Activated naive CD8-positive, alpha-beta T cell treated with anti-CD3 and anti-CD28 coated beads, Interleukin-2, amount 50 U/mL, for 24 hours (primary cell): ENCODE measurements around the gene SYPL2.

Experiments used
- ATAC-seq: fragments of 150-1000 bp; cut with Tn5 transposase; one replicate; pipeline ENCODE4 v1.10.0; 2021
- DNase-seq: peaks from one replicate; pipeline ENCODE4 v3.0.0; 2021
- H3K27ac Mint-ChIP-seq: one replicate; pipeline ENCODE4 v1.8.0; 2021; ENCODE audit warnings: mild to moderate bottlenecking, mixed read lengths
- H3K27me3 Mint-ChIP-seq: one replicate; pipeline ENCODE4 v1.8.0; 2021; ENCODE audit warnings: mixed read lengths
- H3K36me3 Mint-ChIP-seq: one replicate; pipeline ENCODE4 v1.8.0; 2021; ENCODE audit warnings: low read depth, mixed read lengths
- H3K4me1 Mint-ChIP-seq: one replicate; pipeline ENCODE4 v1.8.0; 2021; ENCODE audit warnings: mixed read lengths
- H3K4me3 Mint-ChIP-seq: one replicate; pipeline ENCODE4 v1.8.0; 2021; ENCODE audit warnings: mild to moderate bottlenecking, moderate library complexity, mixed read lengths
- H3K9me3 Mint-ChIP-seq: one replicate; pipeline ENCODE4 v1.8.0; 2021; ENCODE audit warnings: mixed read lengths

Gene SYPL2

DNA sequence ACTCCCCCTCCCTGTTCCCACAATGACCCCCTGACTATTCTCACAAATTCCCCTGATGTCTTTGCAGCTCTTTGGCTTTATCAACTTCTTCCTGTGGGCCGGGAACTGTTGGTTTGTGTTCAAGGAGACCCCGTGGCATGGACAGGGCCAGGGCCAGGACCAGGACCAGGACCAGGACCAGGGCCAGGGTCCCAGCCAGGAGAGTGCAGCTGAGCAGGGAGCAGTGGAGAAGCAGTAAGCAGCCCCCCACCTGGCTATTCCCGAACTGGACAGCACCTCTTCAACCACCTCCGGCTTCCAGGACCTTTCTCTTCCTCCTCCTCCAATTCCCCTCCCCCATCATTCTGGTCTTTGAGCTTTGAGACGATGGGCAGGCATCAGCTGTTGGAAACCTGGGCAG lies 13.0 kb downstream of the SYPL2 start:
- ATAC-seq (no peak), DNase-seq (no peak)
- no peaks in the 10 kb centered on the region for H3K9me3 Mint-ChIP-seq
- no peak overlapping the region for H3K4me3 Mint-ChIP-seq
- H3K36me3 Mint-ChIP-seq, result no peaks in the 10 kb centered on the region
- peaks cover 25% of the 10 kb centered on the region for H3K27me3 Mint-ChIP-seq
- H3K27ac Mint-ChIP-seq, result no peak overlapping the region
- H3K4me1 Mint-ChIP-seq, result peaks cover 16% of the 10 kb centered on the region

DNA sequence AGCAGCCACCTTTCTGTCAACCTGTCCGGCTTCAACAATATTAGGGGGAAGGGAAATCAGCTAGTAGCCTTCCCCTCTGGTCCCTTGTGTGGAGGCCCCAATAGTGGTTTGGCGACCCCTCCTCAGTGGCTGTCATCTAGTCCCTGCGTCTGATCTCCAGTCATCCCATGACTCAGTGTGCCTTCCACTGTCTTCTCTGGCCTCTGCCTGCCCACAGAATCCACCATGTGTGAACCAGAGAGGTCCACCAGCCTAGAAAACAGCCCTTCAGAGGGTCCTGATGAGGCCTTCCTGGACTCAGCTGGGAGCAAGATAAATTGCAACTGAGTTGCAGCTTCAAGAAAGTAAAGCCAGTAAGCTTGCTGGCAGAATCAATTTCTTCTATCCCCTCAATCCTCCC lies 13.6 kb downstream of the SYPL2 start:
- Mint-ChIP-seq H3K4me3 (no peak overlapping the region), H3K9me3 (no peaks in the 10 kb centered on the region), H3K27me3 (peaks cover 25% of the 10 kb centered on the region), H3K27ac (no peak overlapping the region), H3K4me1 (peaks cover 18% of the 10 kb centered on the region), H3K36me3 (no peaks in the 10 kb centered on the region)
- ATAC-seq (no peak), DNase-seq (no peak)

DNA sequence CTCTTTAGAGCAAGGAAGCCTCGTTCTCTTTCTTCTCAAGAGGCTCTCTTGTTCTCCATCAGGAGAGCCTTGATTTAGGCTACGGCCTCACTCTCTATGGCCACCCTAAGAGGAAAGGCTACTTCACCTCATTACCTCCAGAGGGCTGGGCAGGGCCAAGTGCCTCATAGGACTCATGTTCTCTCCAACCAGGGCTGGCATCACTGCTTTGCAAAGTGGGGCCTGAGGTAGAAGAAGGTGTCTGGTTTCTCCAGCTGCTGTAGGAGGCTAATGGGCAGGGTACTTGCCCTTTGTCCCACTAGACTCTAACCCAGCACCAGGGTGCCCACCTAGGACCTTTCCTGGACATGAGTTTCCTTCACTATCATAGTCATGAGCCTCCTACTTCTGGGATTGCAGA lies 15.3 kb downstream of the SYPL2 start:
- peaks cover 29% of the 10 kb centered on the region for H3K4me1 Mint-ChIP-seq
- ATAC-seq (no peak), DNase-seq (no peak)
- H3K9me3 Mint-ChIP-seq, result no peaks in the 10 kb centered on the region
- H3K36me3 Mint-ChIP-seq, result peaks cover 4% of the 10 kb centered on the region
- H3K27ac Mint-ChIP-seq, result no peak overlapping the region
- H3K4me3 Mint-ChIP-seq, result no peak overlapping the region
- H3K27me3 Mint-ChIP-seq, result peaks cover 18% of the 10 kb centered on the region

GRCh38 chr1:109482242-109482641 lies 15.9 kb downstream of the SYPL2 start:
- peak overlapping the region; percentile 39 for H3K27ac Mint-ChIP-seq
- peak overlapping the region; percentile 97 for H3K4me3 Mint-ChIP-seq
- peaks cover 30% of the 10 kb centered on the region for H3K4me1 Mint-ChIP-seq
- peaks cover 15% of the 10 kb centered on the region for H3K27me3 Mint-ChIP-seq
- H3K9me3 Mint-ChIP-seq, result no peaks in the 10 kb centered on the region
- no peak for ATAC-seq
- peaks cover 4% of the 10 kb centered on the region for H3K36me3 Mint-ChIP-seq
- no peak for DNase-seq

DNA sequence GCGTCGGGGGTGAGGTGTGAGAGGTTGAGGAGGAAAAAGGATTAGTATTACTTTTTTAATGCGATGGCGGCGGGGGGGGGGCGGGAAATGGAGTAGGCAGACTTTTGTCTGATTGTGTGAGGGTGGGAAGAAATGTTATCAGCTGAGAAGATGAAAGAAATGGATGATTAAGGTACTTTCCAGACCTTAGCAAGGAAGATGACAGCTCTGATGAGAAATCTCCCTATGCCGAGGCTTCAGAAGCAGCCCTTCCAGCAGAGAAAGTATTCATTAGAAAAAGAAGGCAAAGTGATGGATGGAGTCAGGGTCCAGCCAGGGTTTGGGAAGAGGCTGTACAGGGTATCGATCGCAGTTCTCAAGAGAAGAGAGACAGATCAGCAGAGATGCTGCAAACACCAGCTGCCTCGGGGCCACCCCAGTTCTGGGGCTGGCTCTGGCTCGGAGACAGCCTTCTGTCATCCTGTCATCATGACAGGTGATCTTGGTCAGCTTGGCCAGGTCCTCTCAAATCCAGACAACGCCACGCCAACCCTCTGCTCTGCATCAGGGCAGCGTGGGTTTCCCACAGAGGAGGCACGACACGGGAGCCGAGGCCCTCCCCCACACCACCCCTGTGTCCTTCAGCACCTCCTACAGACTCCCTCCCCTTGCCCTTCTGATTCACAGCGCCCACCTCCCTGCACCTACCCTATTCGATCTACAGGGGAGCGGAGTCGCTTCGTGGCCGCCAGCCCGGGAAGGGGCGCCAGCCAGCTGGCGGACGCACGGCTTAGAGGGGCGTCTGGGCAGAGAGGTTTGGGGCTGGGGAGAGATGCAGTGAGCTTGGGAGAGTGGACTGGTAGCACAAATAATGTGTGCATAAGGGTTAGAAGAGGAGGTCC lies 16.7 kb downstream of the SYPL2 start:
- Mint-ChIP-seq H3K4me1 (peaks cover 30% of the 10 kb centered on the region), H3K36me3 (peaks cover 7% of the 10 kb centered on the region), H3K27me3 (peaks cover 12% of the 10 kb centered on the region), H3K27ac (peak overlapping the region; percentile 95), H3K4me3 (peak overlapping the region; percentile 97), H3K9me3 (no peaks in the 10 kb centered on the region)
- ATAC-seq (peak; percentile 16), DNase-seq (peak; percentile 39)

GRCh38 chr1:109483672-109484518 lies 17.5 kb downstream of the SYPL2 start, which contains the start of gene ATXN7L2:
Gene ATXN7L2, plus strand, starts transcription at chr1:109483905. Its CDS starts 49 bp downstream, at chr1:109483954.
- H3K27me3 Mint-ChIP-seq, result peaks cover 9% of the 10 kb centered on the region
- H3K9me3 Mint-ChIP-seq, result no peaks in the 10 kb centered on the region
- ATAC-seq (peak; percentile 67), DNase-seq (peak; percentile 90)
- H3K27ac Mint-ChIP-seq, result peak within 1 kb of the TSS; percentile 95
- peaks cover 10% of the 10 kb centered on the region for H3K36me3 Mint-ChIP-seq
- peaks cover 30% of the 10 kb centered on the region for H3K4me1 Mint-ChIP-seq
- peak within 1 kb of the TSS; percentile 97 for H3K4me3 Mint-ChIP-seq

DNA sequence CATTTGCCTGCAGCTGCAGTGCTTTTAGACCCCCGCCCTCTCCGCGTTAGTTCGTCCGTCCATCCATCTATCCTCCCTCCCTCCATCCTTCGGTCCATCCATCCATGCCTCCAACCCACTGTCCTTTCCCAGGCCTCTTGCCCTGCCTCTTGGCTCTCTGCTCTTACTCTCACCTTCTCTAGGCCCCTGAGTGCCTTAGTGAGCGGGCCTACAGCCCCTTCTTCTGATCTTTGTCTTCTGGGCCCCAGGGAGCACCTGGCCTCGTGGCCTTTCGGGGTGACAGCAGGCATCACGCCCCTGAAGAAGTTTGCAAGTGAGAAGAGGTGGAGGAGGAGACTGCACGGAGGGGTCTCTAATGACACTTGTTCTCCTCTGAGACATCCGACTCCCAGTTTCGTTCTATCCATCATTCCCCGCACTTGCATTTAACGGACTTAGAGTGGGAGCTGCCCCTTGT lies 18.2 kb downstream of the SYPL2 start:
- Mint-ChIP-seq H3K27me3 (peaks cover 4% of the 10 kb centered on the region), H3K4me3 (peak overlapping the region; percentile 97), H3K4me1 (peaks cover 30% of the 10 kb centered on the region), H3K9me3 (no peaks in the 10 kb centered on the region), H3K27ac (peak overlapping the region; percentile 95), H3K36me3 (peaks cover 10% of the 10 kb centered on the region)
- ATAC-seq (no peak), DNase-seq (no peak)

- H3K9me3 Mint-ChIP-seq, result no peaks in the 10 kb centered on the region
- H3K27ac Mint-ChIP-seq, result peak overlapping the region; percentile 95
- ATAC-seq, result no peak
- H3K36me3 Mint-ChIP-seq, result peaks cover 10% of the 10 kb centered on the region
- DNase-seq, result no peak
- H3K4me3 Mint-ChIP-seq, result peak overlapping the region; percentile 97
- peaks cover 30% of the 10 kb centered on the region for H3K4me1 Mint-ChIP-seq
- peaks cover 2% of the 10 kb centered on the region for H3K27me3 Mint-ChIP-seq
These were observed 18.7 kb downstream of the SYPL2 start for GRCh38 chr1:109485001-109485400.

DNA sequence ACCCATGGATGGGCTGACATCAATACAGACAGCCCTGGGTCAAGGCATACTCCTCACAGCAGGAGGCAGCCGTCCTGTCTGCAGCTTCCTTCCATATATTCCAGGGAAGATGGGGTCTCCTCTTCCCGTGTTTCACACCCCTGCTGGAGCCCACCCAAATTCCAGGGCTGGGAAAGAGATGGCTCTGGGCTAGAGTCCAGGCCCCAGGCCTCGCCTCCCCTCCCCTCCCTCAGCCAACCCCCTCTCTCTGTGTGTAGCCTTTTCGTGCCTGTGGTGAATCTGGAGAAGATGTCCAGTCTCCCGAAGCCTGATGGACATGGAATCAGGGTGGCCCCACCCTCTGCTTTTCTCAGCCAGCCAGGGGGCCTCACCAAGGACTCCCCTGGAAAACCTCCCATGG lies 20.9 kb downstream of the SYPL2 start:
- H3K9me3 Mint-ChIP-seq, result no peaks in the 10 kb centered on the region
- DNase-seq (no peak), ATAC-seq (no peak)
- no peak overlapping the region for H3K27ac Mint-ChIP-seq
- no peaks in the 10 kb centered on the region for H3K27me3 Mint-ChIP-seq
- peaks cover 27% of the 10 kb centered on the region for H3K4me1 Mint-ChIP-seq
- H3K36me3 Mint-ChIP-seq, result peaks cover 10% of the 10 kb centered on the region
- no peak overlapping the region for H3K4me3 Mint-ChIP-seq

- Mint-ChIP-seq H3K4me3 (no peak overlapping the region), H3K27ac (no peak overlapping the region)
- no peak for ATAC-seq
These were observed 21.9 kb downstream of the SYPL2 start for GRCh38 chr1:109488201-109488600.

GRCh38 chr1:109488696-109489095 lies 22.4 kb downstream of the SYPL2 start:
- Mint-ChIP-seq H3K27me3 (no peaks in the 10 kb centered on the region), H3K9me3 (no peaks in the 10 kb centered on the region), H3K27ac (no peak overlapping the region), H3K4me1 (peaks cover 14% of the 10 kb centered on the region), H3K36me3 (peaks cover 10% of the 10 kb centered on the region), H3K4me3 (no peak overlapping the region)
- ATAC-seq (no peak), DNase-seq (no peak)

More at GRCh38 chr1:109488201-109488600, 21.9 kb downstream of the SYPL2 start:
- Mint-ChIP-seq H3K27me3 (no peaks in the 10 kb centered on the region), H3K4me1 (peaks cover 18% of the 10 kb centered on the region), H3K36me3 (peaks cover 10% of the 10 kb centered on the region), H3K9me3 (no peaks in the 10 kb centered on the region)
- no peak for DNase-seq

DNA sequence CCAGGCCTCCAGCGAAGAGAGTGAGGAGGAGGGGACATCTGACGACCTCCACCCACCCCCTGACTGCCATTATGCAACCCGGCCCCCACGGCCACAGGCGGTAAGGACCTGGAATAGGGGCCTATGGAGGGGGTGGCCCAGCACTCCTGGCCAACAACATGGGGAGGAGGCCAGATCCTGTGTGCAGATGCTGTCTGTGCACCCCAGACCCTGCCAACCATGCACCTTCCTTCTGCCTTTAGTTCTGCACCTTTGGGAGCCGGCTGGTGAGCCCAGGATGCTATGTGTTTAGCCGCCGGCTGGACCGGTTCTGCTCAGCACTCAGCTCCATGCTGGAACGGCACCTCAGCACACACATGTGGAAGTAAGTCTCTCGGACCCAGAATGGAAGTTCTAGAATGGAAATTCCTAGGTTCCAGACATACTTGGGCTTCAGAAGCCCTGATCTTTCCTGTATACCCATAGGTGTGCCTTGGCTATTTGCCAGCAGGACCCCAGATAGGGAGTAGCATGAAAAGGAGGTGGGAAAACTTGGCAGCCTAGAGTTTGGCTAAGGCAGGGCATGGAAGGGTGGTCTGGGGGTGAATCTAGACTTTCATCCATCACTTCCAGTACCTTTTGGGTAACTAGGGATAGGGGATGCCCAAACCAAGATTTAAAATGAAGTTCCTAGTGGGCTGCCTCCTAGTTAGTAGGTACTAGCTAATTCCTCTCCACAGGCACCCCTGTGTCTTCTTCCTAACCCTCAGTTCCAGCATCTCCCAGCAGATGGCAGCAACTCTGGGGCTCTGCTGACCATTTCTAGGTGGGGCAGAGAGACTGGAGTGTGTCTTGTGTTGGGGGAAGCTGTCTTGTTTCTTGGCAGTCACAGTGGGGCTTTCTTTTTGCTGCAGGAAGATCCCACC lies 23.9 kb downstream of the SYPL2 start:
- peaks cover 9% of the 10 kb centered on the region for H3K36me3 Mint-ChIP-seq

GRCh38 chr1:109490934-109491302 lies 24.6 kb downstream of the SYPL2 start:
- H3K9me3 Mint-ChIP-seq, result no peaks in the 10 kb centered on the region
- ATAC-seq, result no peak
- H3K4me3 Mint-ChIP-seq, result no peak overlapping the region
- no peaks in the 10 kb centered on the region for H3K27me3 Mint-ChIP-seq
- no peak overlapping the region for H3K27ac Mint-ChIP-seq
- no peak for DNase-seq
- peaks cover 21% of the 10 kb centered on the region for H3K4me1 Mint-ChIP-seq
- H3K36me3 Mint-ChIP-seq, result peaks cover 9% of the 10 kb centered on the region

More for the DNA sequence above, 23.9 kb downstream of the SYPL2 start:
- Mint-ChIP-seq H3K4me3 (no peak overlapping the region), H3K9me3 (no peaks in the 10 kb centered on the region), H3K4me1 (peaks cover 18% of the 10 kb centered on the region), H3K27ac (no peak overlapping the region), H3K27me3 (no peaks in the 10 kb centered on the region)
- no peak for ATAC-seq
- DNase-seq, result peak; percentile 75

DNA sequence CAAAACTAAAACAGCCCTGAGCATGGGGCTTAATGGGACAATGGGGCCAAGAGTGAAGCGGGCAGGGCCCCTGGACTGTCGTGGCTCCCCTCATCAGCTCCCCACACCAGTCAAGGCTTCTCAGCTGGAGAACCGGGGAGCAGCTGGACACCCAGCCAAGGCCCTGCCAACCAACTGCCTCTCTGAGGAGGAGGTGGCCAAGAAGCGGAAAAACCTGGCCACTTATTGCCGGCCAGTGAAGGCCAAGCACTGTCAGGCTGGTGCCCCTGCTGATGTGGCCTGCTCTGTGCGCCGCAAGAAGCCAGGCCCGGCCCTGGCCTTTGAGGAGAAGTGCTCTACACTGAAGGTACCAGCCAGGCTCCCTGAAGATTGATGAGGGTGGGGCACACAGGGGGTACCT lies 25.0 kb downstream of the SYPL2 start:
- Mint-ChIP-seq H3K27ac (no peak overlapping the region), H3K27me3 (no peaks in the 10 kb centered on the region), H3K4me1 (peaks cover 25% of the 10 kb centered on the region), H3K36me3 (peaks cover 12% of the 10 kb centered on the region), H3K9me3 (no peaks in the 10 kb centered on the region), H3K4me3 (no peak overlapping the region)
- DNase-seq (no peak), ATAC-seq (no peak)
